Mesendoderm (in vitro differentiated cells): Measurements from ENCODE around the gene SKA3.
"Not testable (repeated sequence)": the region's sequence is repeated elsewhere in the genome, so short reads cannot be mapped to it uniquely, and the experiment has no call there.

Source experiments
- DNase-seq: peaks from one replicate; pipeline ENCODE4 v3.0.0; 2013
- H2AK5ac ChIP-seq: 2 replicates; pipeline ENCODE4 v1.6.1; 2013; ENCODE audit warnings: low read length, inconsistent platforms
- H2BK120ac ChIP-seq: 2 replicates; pipeline ENCODE4 v1.6.1; 2013; ENCODE audit warnings: low read depth, mild to moderate bottlenecking, low read length, moderate library complexity, mixed read lengths
- H2BK15ac ChIP-seq: replicated peaks from 2 replicates; pipeline ENCODE4 v1.6.1; 2013; ENCODE audit warnings: low read depth, mild to moderate bottlenecking, moderate library complexity
- H2BK5ac ChIP-seq: 2 replicates; pipeline ENCODE4 v1.6.1; 2013; ENCODE audit warnings: low read length, inconsistent platforms
- H3K18ac ChIP-seq: 2 replicates; pipeline ENCODE4 v1.6.1; 2013; ENCODE audit warnings: mild to moderate bottlenecking, low read length, mixed read lengths
- H3K23ac ChIP-seq: one replicate; pipeline ENCODE4 v1.6.1; 2013; ENCODE audit warnings: low read length
- H3K27ac ChIP-seq: 2 replicates; pipeline ENCODE4 v1.5.1; 2013; ENCODE audit warnings: low read depth, mild to moderate bottlenecking, inconsistent platforms, low read length, moderate library complexity
- H3K27me3 ChIP-seq: 2 replicates; pipeline ENCODE4 v1.6.1; 2013; ENCODE audit warnings: low read length, control low read depth, mild to moderate bottlenecking, inconsistent platforms; ENCODE audit not compliant: insufficient read depth, poor library complexity
- H3K36me3 ChIP-seq: 2 replicates; pipeline ENCODE4 v1.6.1; 2013; ENCODE audit warnings: low read length, inconsistent platforms; ENCODE audit not compliant: control insufficient read depth, insufficient read depth
- H3K4ac ChIP-seq: one replicate; pipeline ENCODE4 v1.6.1; 2013; ENCODE audit warnings: low read depth, mild to moderate bottlenecking, low read length, moderate library complexity
- H3K4me1 ChIP-seq: 2 replicates; pipeline ENCODE4 v1.6.1; 2013; ENCODE audit warnings: low read depth, low read length, inconsistent platforms; ENCODE audit not compliant: control insufficient read depth
- H3K4me2 ChIP-seq: 2 replicates; pipeline ENCODE4 v1.6.1; 2013; ENCODE audit warnings: low read length
- H3K4me3 ChIP-seq: 2 replicates; pipeline ENCODE4 v1.5.1; 2013; ENCODE audit warnings: mild to moderate bottlenecking, low read length
- H3K56ac ChIP-seq: one replicate; pipeline ENCODE4 v1.6.1; 2013; ENCODE audit warnings: low read length
- H3K79me1 ChIP-seq: 2 replicates; pipeline ENCODE4 v1.6.1; 2013; ENCODE audit warnings: low read length, inconsistent platforms
- H3K79me2 ChIP-seq: 2 replicates; pipeline ENCODE4 v1.6.1; 2013; ENCODE audit warnings: mild to moderate bottlenecking, low read length; ENCODE audit not compliant: control insufficient read depth, insufficient read depth
- H3K9ac ChIP-seq: 2 replicates; pipeline ENCODE4 v1.6.1; 2013; ENCODE audit warnings: low read length, inconsistent platforms
- H4K5ac ChIP-seq: one replicate; pipeline ENCODE4 v1.6.1; 2013; ENCODE audit warnings: low read length
- H4K8ac ChIP-seq: one replicate; pipeline ENCODE4 v1.6.1; 2013; ENCODE audit warnings: low read depth, mild to moderate bottlenecking, control low read depth, low read length, moderate library complexity
- WGBS: extraction: QIAGEN DNeasy Blood & Tissue Kit; methylation state at CpG from one replicate; pipeline ENCODE4 v1.1.7; 2013; ENCODE audit warnings: low lambda C conversion rate, missing lambda C conversion rate; ENCODE audit not compliant: insufficient coverage; ENCODE audit errors: extremely low coverage; 5-methylcytosine and 5-hydroxymethylcytosine counted together

Gene SKA3

DNA sequence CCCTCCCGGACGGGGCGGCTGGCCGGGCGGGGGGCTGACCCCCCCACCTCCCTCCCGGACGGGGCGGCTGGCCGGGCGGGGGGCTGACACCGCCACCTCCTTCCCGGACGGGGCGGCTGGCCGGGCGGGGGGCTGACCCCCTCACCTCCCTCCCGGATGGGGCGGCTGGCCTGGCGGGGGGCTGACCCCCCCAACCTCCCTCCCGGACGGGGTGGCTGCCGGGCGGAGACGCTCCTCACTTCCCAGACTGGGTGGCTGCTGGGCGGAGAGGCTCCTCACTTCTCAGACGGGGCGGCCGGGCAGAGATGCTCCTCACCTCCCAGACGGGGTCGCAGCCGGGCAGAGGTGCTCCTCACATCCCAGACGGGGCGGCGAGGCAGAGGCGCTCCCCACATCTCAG is 10.1 kb upstream of the SKA3 start:
- not testable (repeated sequence) for H3K79me2 ChIP-seq, H3K27ac ChIP-seq, H2BK15ac ChIP-seq, H3K4me1 ChIP-seq, H3K56ac ChIP-seq, H3K18ac ChIP-seq, H3K79me1 ChIP-seq, DNase-seq, H3K4ac ChIP-seq, H4K5ac ChIP-seq, H2AK5ac ChIP-seq, H4K8ac ChIP-seq, H3K4me3 ChIP-seq, H3K23ac ChIP-seq, H3K27me3 ChIP-seq, H2BK5ac ChIP-seq, H3K36me3 ChIP-seq, H3K4me2 ChIP-seq, H3K9ac ChIP-seq, H2BK120ac ChIP-seq
- WGBS = no CpG with 5 or more reads among the region's 35 CpGs

DNA sequence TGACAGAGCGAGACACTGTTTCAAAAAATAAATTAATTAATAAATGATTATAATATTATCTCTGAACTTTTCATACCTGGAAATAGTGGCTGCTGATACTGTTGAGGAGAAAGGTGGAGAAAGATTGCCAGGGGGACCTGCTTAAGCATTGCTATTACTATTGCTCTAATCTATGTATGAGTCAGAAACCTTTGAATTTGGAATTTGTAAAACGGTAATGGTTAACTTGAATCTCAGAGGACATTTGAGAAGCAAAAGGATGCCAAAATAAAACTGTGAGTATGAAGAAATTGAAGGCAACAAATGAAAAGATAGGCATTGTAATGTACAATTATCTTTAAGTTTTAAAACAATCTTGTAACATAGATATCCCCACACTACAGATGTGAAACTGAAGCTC is 5.3 kb upstream of the SKA3 start:
- H2BK15ac ChIP-seq = no peak overlapping the region
- H3K23ac ChIP-seq = no peak overlapping the region
- H3K4ac ChIP-seq = no peak overlapping the region
- H3K18ac ChIP-seq = no peak overlapping the region
- H3K9ac ChIP-seq = no peak overlapping the region
- H2AK5ac ChIP-seq = no peak overlapping the region
- H2BK5ac ChIP-seq = no peak overlapping the region
- no peak overlapping the region for H3K4me2 ChIP-seq
- no peak overlapping the region for H4K8ac ChIP-seq
- peaks cover 7% of the 10 kb centered on the region for H3K79me2 ChIP-seq
- H3K27ac ChIP-seq = no peak overlapping the region
- no peaks in the 10 kb centered on the region for H3K4me1 ChIP-seq
- H3K27me3 ChIP-seq = no peaks in the 10 kb centered on the region
- no peaks in the 10 kb centered on the region for H3K36me3 ChIP-seq
- no peak overlapping the region for H4K5ac ChIP-seq
- no peak overlapping the region for H3K56ac ChIP-seq
- no CpG with 5 or more reads among the region's 2 CpGs for WGBS
- DNase-seq = no peak
- H2BK120ac ChIP-seq = no peak overlapping the region
- H3K4me3 ChIP-seq = no peak overlapping the region
- H3K79me1 ChIP-seq = no peaks in the 10 kb centered on the region

DNA sequence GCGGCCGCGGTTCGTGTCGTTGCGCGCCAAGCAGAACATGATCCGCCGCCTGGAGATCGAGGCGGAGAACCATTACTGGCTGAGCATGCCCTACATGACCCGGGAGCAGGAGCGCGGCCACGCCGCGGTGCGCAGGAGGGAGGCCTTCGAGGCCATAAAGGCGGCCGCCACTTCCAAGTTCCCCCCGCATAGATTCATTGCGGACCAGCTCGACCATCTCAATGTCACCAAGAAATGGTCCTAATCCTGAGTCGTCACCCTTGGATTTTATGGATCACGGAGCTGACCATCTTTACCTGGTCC is 581 bp upstream of the SKA3 start:
- no peak overlapping the region for H2BK15ac ChIP-seq
- peaks cover 4% of the 10 kb centered on the region for H3K79me1 ChIP-seq
- H3K79me2 ChIP-seq = peaks cover 29% of the 10 kb centered on the region
- H3K4me3 ChIP-seq = peak overlapping the region; percentile 95
- no peak for DNase-seq
- H3K4me2 ChIP-seq = peak overlapping the region; percentile 65
- peak overlapping the region; percentile 66 for H3K4ac ChIP-seq
- H4K5ac ChIP-seq = no peak overlapping the region
- no peak overlapping the region for H4K8ac ChIP-seq
- peak overlapping the region; percentile 95 for H3K23ac ChIP-seq
- peak overlapping the region; percentile 98 for H3K9ac ChIP-seq
- H3K27me3 ChIP-seq = no peaks in the 10 kb centered on the region
- no peak overlapping the region for H2AK5ac ChIP-seq
- H3K56ac ChIP-seq = peak overlapping the region; percentile 99
- H3K27ac ChIP-seq = peak overlapping the region; percentile 95
- peak overlapping the region; percentile 72 for H2BK5ac ChIP-seq
- H3K18ac ChIP-seq = peak overlapping the region; percentile 56
- no peaks in the 10 kb centered on the region for H3K36me3 ChIP-seq
- H3K4me1 ChIP-seq = no peaks in the 10 kb centered on the region
- WGBS = no CpG with 5 or more reads among the region's 26 CpGs
- no peak overlapping the region for H2BK120ac ChIP-seq

DNA sequence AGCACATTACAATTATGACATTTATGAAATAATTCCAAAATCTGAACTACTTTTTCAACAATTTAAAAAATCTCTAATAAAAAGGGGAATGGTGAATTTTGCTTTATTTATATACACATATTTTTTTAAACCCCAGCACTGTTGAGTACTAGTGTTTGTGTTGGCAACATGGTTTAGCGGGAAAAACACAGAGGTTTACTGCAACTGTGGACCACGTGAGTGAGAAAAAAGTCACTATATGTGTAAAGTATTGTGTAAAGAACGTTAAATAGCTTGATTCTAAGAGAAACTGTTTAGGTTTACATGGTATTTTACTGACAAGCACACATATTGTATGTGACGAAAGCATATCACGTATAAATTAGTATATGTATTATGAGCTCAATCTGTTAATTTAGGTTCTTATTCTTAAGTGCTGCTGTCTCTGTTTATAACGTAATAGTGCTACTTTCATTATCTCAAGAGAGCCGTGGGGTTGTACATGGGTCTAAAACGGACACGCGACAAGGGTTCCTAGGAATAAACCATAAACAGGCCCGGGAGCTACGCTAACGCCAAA is 617 bp downstream of the SKA3 start:
- H3K9ac ChIP-seq = peak overlapping the region; percentile 99
- peaks cover 30% of the 10 kb centered on the region for H3K79me2 ChIP-seq
- no peak overlapping the region for H2AK5ac ChIP-seq
- peaks cover 4% of the 10 kb centered on the region for H3K79me1 ChIP-seq
- no peak overlapping the region for H2BK15ac ChIP-seq
- peak overlapping the region; percentile 76 for H3K23ac ChIP-seq
- DNase-seq = peak; percentile 16
- H3K27me3 ChIP-seq = no peaks in the 10 kb centered on the region
- H3K27ac ChIP-seq = peak overlapping the region; percentile 74
- H3K36me3 ChIP-seq = peaks cover 3% of the 10 kb centered on the region
- H2BK120ac ChIP-seq = no peak overlapping the region
- no CpG with 5 or more reads among the region's 13 CpGs for WGBS
- H4K5ac ChIP-seq = no peak overlapping the region
- H3K18ac ChIP-seq = peak overlapping the region; percentile 51
- no peaks in the 10 kb centered on the region for H3K4me1 ChIP-seq
- H3K4ac ChIP-seq = peak overlapping the region; percentile 83
- no peak overlapping the region for H4K8ac ChIP-seq
- peak overlapping the region; percentile 98 for H2BK5ac ChIP-seq
- peak overlapping the region; percentile 30 for H3K4me2 ChIP-seq
- peak overlapping the region; percentile 97 for H3K4me3 ChIP-seq
- H3K56ac ChIP-seq = peak overlapping the region; percentile 100

DNA sequence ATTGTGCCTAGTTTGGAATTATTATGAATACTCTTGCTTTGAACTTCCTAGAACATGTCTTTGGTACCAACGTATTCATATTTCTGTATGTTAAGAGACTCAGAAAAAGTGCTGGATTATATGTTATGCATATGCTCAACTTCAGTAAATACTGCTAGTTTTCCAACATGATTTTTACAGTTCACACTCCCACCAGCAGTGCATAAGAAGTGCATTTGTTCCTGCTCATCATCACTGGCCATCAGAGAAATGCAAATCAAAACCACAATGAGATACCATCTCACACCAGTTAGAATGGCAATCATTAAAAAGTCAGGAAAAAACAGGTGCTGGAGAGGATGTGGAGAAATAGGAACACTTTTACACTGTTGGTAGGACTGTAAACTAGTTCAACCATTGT is 2.6 kb downstream of the SKA3 start:
- H3K79me1 ChIP-seq, H3K36me3 ChIP-seq, H3K4me2 ChIP-seq, H3K4me3 ChIP-seq, H2BK15ac ChIP-seq, H3K27me3 ChIP-seq, H2AK5ac ChIP-seq, H3K4ac ChIP-seq, H2BK5ac ChIP-seq, H4K5ac ChIP-seq, H3K18ac ChIP-seq, H3K4me1 ChIP-seq, H3K23ac ChIP-seq, H2BK120ac ChIP-seq, H3K56ac ChIP-seq, H3K9ac ChIP-seq, H4K8ac ChIP-seq, DNase-seq, H3K27ac ChIP-seq: not testable (repeated sequence)
- no CpG with 5 or more reads among the region's 1 CpG for WGBS
- H3K79me2 ChIP-seq = peaks cover 30% of the 10 kb centered on the region

DNA sequence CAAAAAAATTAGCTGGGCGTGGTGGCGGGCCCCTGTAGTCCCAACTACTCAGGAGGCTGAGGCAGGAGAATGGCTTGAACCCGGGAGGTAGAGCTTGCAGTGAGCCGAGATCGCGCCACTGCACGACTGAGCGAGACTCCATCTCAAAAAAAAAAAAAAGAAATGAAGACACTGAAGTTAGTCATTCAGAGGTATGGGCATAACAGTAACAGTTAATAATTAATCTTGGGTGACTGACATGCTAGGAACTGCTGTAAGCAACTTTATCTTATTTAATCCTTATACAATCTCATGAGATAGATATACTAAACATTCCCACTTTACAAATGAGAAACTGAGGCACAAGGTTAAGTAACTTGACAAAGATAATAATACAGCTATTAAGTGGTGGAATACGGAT is 4.9 kb downstream of the SKA3 start:
- Histone ChIP-seq H2BK15ac (no peak overlapping the region), H4K5ac (no peak overlapping the region), H3K27me3 (no peaks in the 10 kb centered on the region), H3K4me2 (no peak overlapping the region), H3K18ac (no peak overlapping the region), H3K4me1 (no peaks in the 10 kb centered on the region), H3K9ac (no peak overlapping the region), H3K36me3 (peaks cover 6% of the 10 kb centered on the region), H3K79me2 (peaks cover 23% of the 10 kb centered on the region), H3K79me1 (peaks cover 6% of the 10 kb centered on the region), H3K56ac (no peak overlapping the region), H3K4me3 (no peak overlapping the region), H3K27ac (no peak overlapping the region), H3K4ac (no peak overlapping the region), H4K8ac (no peak overlapping the region), H2AK5ac (no peak overlapping the region), H2BK5ac (no peak overlapping the region), H2BK120ac (no peak overlapping the region), H3K23ac (no peak overlapping the region)
- no peak for DNase-seq
- WGBS = no CpG with 5 or more reads among the region's 9 CpGs
